LHCN-M2 (cell line): Measurements from ENCODE around the gene AP1G1. TPM values are rescaled to one million over a fixed set of nuclear protein-coding genes. Genes with fewer than 3 reads are reported as not detected.
"Not testable (repeated sequence)": the region's sequence is repeated elsewhere in the genome, so short reads cannot be mapped to it uniquely, and the experiment has no call there.

ENCODE experiments used
- DNase-seq: peaks from one replicate; pipeline ENCODE4 v3.0.0-alpha.2; 2012; ENCODE audit warnings: low read depth
- total RNA-seq: library from RNA; depleted of rRNA; stranded (reverse); fragments of >200 nt; gene quantifications from 2 replicates; pipeline ENCODE4 v1.2.3, GENCODE V29; 2014

AP1G1 gene
- total RNA-seq, 1 experiment from 2014 or later: 59.8 TPM

GRCh38 chr16:71810155-71810530, 1.5 kb upstream of the AP1G1 start:
- DNase-seq: not testable (repeated sequence)

- peak; percentile 22 for DNase-seq
These were observed 585 bp downstream of the AP1G1 start for GRCh38 chr16:71807905-71808592.

- no peak for DNase-seq
These were observed 5.3 kb downstream of the AP1G1 start for GRCh38 chr16:71803305-71803690.

- DNase-seq: no peak
These were observed 12.0 kb downstream of the AP1G1 start for GRCh38 chr16:71796501-71797097.

- no peak for DNase-seq
These were observed 13.7 kb downstream of the AP1G1 start for GRCh38 chr16:71794943-71795342.

GRCh38 chr16:71794018-71794417, 14.6 kb downstream of the AP1G1 start:
- DNase-seq: no peak

GRCh38 chr16:71792176-71792575, 16.5 kb downstream of the AP1G1 start:
- DNase-seq: no peak

GRCh38 chr16:71790329-71790728, 18.3 kb downstream of the AP1G1 start:
- DNase-seq: not testable (repeated sequence)

- no peak for DNase-seq
These were observed 19.5 kb downstream of the AP1G1 start for GRCh38 chr16:71789136-71789535.

- DNase-seq: no peak
These were observed 20.1 kb downstream of the AP1G1 start for GRCh38 chr16:71788578-71788977.

- not testable (repeated sequence) for DNase-seq
These were observed 23.5 kb downstream of the AP1G1 start for GRCh38 chr16:71785143-71785542.

GRCh38 chr16:71784093-71784492, 24.5 kb downstream of the AP1G1 start:
- no peak for DNase-seq

- peak; percentile 19 for DNase-seq
These were observed 26.9 kb downstream of the AP1G1 start for GRCh38 chr16:71781741-71782140.

- no peak for DNase-seq
These were observed 28.0 kb downstream of the AP1G1 start for GRCh38 chr16:71780521-71781089.

- no peak for DNase-seq
These were observed 29.9 kb downstream of the AP1G1 start for GRCh38 chr16:71778780-71779179.

- no peak for DNase-seq
These were observed 31.3 kb downstream of the AP1G1 start for GRCh38 chr16:71777329-71777728.

GRCh38 chr16:71775949-71776348, 32.7 kb downstream of the AP1G1 start:
- no peak for DNase-seq

- no peak for DNase-seq
These were observed 37.1 kb downstream of the AP1G1 start for GRCh38 chr16:71771571-71771970.

- DNase-seq: no peak
These were observed 39.4 kb downstream of the AP1G1 start for GRCh38 chr16:71769222-71769621.

- no peak for DNase-seq
These were observed 41.4 kb downstream of the AP1G1 start for GRCh38 chr16:71767060-71767900.

- peak; percentile 48 for DNase-seq
These were observed 46.4 kb downstream of the AP1G1 start for GRCh38 chr16:71762186-71762585.

- DNase-seq: no peak
These were observed 47.5 kb downstream of the AP1G1 start for GRCh38 chr16:71761097-71761496.
